GM21526 (cell line): ENCODE measurements around the gene TUBB4A.

Experiments used
- ATAC-seq: cut with Tn5 transposase; IDR thresholded peaks from one replicate; pipeline ENCODE4 v1.9.1; 2021; ENCODE audit warnings: moderate library complexity; ENCODE audit not compliant: unreplicated experiment, low FRiP score

TUBB4A gene

DNA sequence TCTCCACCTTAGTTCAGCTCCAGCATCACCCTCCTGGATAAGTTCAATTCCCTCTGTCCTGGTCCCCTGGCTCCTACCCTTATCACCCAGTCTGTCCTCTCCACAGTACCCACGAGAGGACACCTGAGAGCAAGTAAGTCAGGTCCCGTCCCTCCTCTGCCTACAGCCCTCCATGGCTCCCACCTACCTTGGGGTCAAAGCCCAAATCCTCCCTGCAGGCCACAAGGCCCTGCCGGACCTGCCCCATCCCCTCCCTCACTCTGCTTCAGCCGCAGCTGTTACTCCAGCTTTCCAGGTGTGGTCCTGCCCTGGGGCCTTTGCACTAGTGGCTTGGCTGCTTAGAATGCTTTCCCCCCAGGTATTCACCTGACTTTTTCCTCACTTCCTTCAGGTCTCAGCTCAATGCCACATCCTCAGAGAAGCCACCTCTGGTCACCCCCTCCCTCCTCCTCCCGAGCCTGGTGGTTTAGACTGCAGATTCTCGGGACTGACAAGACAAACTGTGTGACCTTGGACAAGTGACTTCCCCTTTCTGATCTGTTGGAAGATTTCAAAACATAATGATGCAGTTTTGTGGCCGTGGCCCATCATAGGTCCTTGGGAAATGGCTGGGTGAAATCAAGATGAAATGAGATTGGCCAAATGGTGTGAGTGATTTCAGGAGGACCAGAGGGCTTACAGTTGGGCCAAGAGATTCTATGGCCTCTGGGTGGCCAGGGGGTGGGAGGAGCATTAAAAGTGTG lies 3.6 kb downstream of the TUBB4A start:
- ATAC-seq = no peak

- ATAC-seq = no peak
These were observed 6.2 kb downstream of the TUBB4A start for GRCh38 chr19:6495947-6496346.

GRCh38 chr19:6494438-6495036 lies 7.6 kb downstream of the TUBB4A start:
- ATAC-seq = no peak

GRCh38 chr19:6491802-6492592 lies 10.1 kb downstream of the TUBB4A start:
- no peak for ATAC-seq

GRCh38 chr19:6490134-6490533 lies 12.0 kb downstream of the TUBB4A start:
- no peak for ATAC-seq

DNA sequence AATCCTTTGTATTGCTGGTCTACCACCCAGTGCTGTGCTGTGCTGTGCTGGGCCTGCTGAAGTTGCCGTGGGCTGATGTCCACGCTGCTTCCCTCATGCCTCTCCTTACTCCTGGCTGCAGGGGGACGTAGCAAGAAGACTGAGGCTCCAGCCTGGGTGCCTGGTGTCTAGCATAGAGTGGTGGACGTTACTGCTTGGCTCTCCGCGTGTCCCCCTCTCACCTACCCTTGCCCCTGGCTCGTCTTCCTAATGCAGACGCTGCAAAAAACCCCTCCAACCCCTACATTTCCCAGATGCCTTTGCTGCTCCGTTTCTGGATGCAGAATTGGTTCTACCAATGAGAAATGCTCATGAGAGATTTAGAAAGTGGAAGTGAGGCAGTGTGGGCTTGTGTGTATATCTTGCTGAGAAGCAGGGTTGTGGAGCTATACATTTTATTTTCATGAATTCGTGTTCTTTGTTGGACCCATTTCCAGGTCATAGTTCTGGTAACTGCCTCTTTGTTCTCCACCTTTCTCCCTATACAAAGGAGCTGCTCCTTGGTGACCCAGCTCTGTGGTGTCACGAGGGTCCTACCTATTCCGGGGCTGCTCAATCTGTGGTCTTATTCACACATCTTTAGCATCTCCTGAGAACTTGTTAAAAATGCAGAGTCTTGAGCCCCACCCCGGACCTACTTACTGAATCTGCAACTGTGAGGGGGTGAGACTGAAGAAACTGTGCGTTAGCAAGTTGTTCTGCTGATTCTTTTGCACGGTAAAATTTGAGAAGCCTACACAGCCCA lies 12.6 kb downstream of the TUBB4A start:
- ATAC-seq = no peak

DNA sequence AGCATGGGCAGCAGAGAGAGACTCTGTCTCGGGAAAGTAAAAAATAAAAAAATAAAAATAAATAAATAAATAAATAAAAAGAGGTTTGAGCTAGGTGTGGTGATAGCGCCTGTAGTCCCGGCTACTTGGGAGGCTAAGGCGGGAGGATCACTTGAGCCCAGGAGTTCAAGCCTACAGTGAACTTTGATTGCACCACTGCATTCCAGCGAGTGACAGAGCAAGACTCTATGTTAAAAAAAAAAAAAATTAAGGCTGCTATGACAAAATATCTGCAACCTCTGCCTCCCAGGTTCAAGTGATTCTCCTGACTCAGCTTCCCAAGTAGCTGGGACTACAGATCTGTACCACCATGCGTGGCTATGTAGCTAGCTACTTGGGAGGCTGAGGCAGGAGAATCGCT lies 17.3 kb downstream of the TUBB4A start:
- ATAC-seq = no peak

GRCh38 chr19:6484230-6484629 lies 17.9 kb downstream of the TUBB4A start:
- ATAC-seq = no peak

- ATAC-seq = no peak
These were observed 18.9 kb downstream of the TUBB4A start for GRCh38 chr19:6483235-6483634.

- ATAC-seq = no peak
These were observed 19.8 kb downstream of the TUBB4A start for GRCh38 chr19:6482343-6482686.

GRCh38 chr19:6481541-6482342 lies 20.4 kb downstream of the TUBB4A start, which contains the start of gene DENND1C:
TSS of gene DENND1C (minus strand) at chr19:6481787. CDS start at chr19:6481695, 92 bp downstream.
- no peak for ATAC-seq

GRCh38 chr19:6480848-6481415 lies 21.2 kb downstream of the TUBB4A start:
- no peak for ATAC-seq

DNA sequence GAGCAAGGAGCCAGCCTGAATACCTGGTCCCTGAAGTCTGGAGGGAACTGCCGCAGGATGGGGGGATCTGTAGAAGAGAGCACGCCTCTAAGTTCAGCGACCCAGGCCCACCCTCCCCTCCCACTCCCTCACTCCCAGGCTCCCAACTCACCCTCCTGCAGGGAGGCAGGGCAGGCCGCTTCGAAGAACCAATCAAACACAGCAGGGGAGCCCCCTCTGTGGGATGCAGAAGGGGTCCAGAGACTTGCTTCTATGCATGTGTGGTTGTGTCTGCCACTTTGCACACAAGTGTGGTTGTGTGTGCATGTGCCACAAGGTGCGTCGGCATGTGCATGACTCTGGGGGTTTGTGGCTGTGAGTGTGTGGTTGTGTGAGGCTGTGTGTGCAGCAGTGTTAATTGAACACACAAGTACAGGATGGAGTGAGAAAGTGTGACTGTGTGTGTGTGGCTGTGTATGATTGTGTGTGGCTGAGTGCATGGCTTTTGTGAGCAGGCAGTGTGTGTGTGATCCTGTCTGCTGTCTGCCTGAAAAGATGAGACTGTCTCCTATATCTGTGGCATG lies 22.2 kb downstream of the TUBB4A start:
- no peak for ATAC-seq

DNA sequence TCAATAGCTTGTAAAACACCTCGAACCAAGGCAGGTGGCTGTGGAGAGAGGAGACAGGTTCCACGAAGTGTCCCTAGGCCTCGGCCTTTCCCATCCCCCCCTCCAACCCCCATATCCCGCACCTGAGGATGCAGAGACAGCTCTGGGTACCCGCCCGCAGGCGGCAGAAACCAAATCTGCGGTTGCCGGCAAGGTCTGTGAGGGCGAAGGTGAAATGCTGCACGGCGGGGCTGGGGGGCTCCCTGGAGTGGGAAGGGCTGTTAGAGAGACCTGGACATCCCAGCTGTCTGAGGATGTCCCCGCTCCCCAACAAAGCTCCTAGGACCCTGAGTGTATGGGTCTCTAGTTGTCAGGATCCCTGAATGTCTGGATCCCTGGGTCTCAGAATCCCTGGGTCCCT lies 23.3 kb downstream of the TUBB4A start:
- no peak for ATAC-seq

- ATAC-seq = no peak
These were observed 25.1 kb downstream of the TUBB4A start for GRCh38 chr19:6476896-6477431.

- no peak for ATAC-seq
These were observed 25.8 kb downstream of the TUBB4A start for GRCh38 chr19:6476155-6476895.

GRCh38 chr19:6475321-6476108 lies 26.6 kb downstream of the TUBB4A start:
- ATAC-seq = no peak

GRCh38 chr19:6473647-6474046 lies 28.5 kb downstream of the TUBB4A start:
- no peak for ATAC-seq
